Progenitor cell of endocrine pancreas (in vitro differentiated cells): ENCODE results near the gene SPTLC1. TPM values are rescaled to one million over a fixed set of nuclear protein-coding genes. Genes with fewer than 3 reads are reported as not detected.
A peak's percentile ranks its signal among the peaks of the same experiment; 100 is the strongest.
"Not testable (repeated sequence)": the region's sequence is repeated elsewhere in the genome, so short reads cannot be mapped to it uniquely, and the experiment has no call there.

Experiments used
- DNase-seq: peaks from one replicate; pipeline ENCODE4 v3.0.0; 2021; ENCODE audit warnings: low spot score; ENCODE audit not compliant: unreplicated experiment
- H3K27ac Mint-ChIP-seq: 2 replicates; pipeline ENCODE4 v1.8.0; 2021; ENCODE audit warnings: mild to moderate bottlenecking, moderate library complexity, mixed read lengths
- H3K27me3 Mint-ChIP-seq: 2 replicates; pipeline ENCODE4 v1.8.0; 2021; ENCODE audit warnings: mixed read lengths
- H3K36me3 Mint-ChIP-seq: 2 replicates; pipeline ENCODE4 v1.8.0; 2022; ENCODE audit warnings: mixed read lengths; ENCODE audit not compliant: insufficient read depth
- H3K4me1 Mint-ChIP-seq: 2 replicates; pipeline ENCODE4 v1.8.0; 2021; ENCODE audit warnings: low read depth, mixed read lengths
- H3K4me3 Mint-ChIP-seq: 2 replicates; pipeline ENCODE4 v1.8.0; 2021; ENCODE audit warnings: low read depth, mild to moderate bottlenecking, moderate library complexity, mixed read lengths
- H3K9me3 Mint-ChIP-seq: 2 replicates; pipeline ENCODE4 v1.8.0; 2021; ENCODE audit warnings: low read depth, mixed read lengths
- CTCF ChIP-seq: fragments of 200-600 bp; sonication (generic); IDR thresholded peaks from one replicate; pipeline ENCODE4 v1.5.0; 2021; ENCODE audit warnings: antibody characterized with exemption, mild to moderate bottlenecking; ENCODE audit not compliant: unreplicated experiment
- total RNA-seq: library from RNA; stranded (reverse); gene quantifications from 2 replicates; pipeline ENCODE4 v1.2.1, GENCODE V29; 2021

Gene SPTLC1
- total RNA-seq, 1 donor from 2014 or later, result 68.8 TPM

- Mint-ChIP-seq H3K36me3 (no peaks in the 10 kb centered on the region), H3K4me3 (no peak overlapping the region), H3K9me3 (no peaks in the 10 kb centered on the region), H3K27ac (no peak overlapping the region), H3K4me1 (peaks cover 11% of the 10 kb centered on the region), H3K27me3 (peaks cover 18% of the 10 kb centered on the region)
- TF ChIP-seq CTCF, result no peak
- DNase-seq, result no peak
Observed at GRCh38 chr9:92147852-92148180, 32.6 kb upstream of the SPTLC1 start.

- H3K27ac Mint-ChIP-seq, result peak overlapping the region; percentile 85
- H3K4me1 Mint-ChIP-seq, result peaks cover 10% of the 10 kb centered on the region
- H3K27me3 Mint-ChIP-seq, result peaks cover 23% of the 10 kb centered on the region
- no peak for DNase-seq
- TF ChIP-seq CTCF, result no peak
- H3K9me3 Mint-ChIP-seq, result no peaks in the 10 kb centered on the region
- H3K4me3 Mint-ChIP-seq, result peak overlapping the region; percentile 9
- no peaks in the 10 kb centered on the region for H3K36me3 Mint-ChIP-seq
Observed at GRCh38 chr9:92147030-92147851, 32.0 kb upstream of the SPTLC1 start.

GRCh38 chr9:92146610-92147009, 31.4 kb upstream of the SPTLC1 start:
- H3K36me3 Mint-ChIP-seq, result no peaks in the 10 kb centered on the region
- no peak overlapping the region for H3K27ac Mint-ChIP-seq
- H3K4me3 Mint-ChIP-seq, result no peak overlapping the region
- DNase-seq, result no peak
- H3K4me1 Mint-ChIP-seq, result peaks cover 7% of the 10 kb centered on the region
- peaks cover 30% of the 10 kb centered on the region for H3K27me3 Mint-ChIP-seq
- no peaks in the 10 kb centered on the region for H3K9me3 Mint-ChIP-seq
- no peak for TF ChIP-seq CTCF

GRCh38 chr9:92145784-92146183, 30.6 kb upstream of the SPTLC1 start:
- not testable (repeated sequence) for DNase-seq, H3K27ac Mint-ChIP-seq, H3K4me1 Mint-ChIP-seq, H3K36me3 Mint-ChIP-seq, H3K9me3 Mint-ChIP-seq, H3K4me3 Mint-ChIP-seq
- peaks cover 36% of the 10 kb centered on the region for H3K27me3 Mint-ChIP-seq

- no peak for DNase-seq
- H3K36me3 Mint-ChIP-seq, result no peaks in the 10 kb centered on the region
- H3K4me3 Mint-ChIP-seq, result no peak overlapping the region
- peaks cover 8% of the 10 kb centered on the region for H3K4me1 Mint-ChIP-seq
- H3K27me3 Mint-ChIP-seq, result peaks cover 46% of the 10 kb centered on the region
- H3K27ac Mint-ChIP-seq, result no peak overlapping the region
- TF ChIP-seq CTCF, result no peak
- no peaks in the 10 kb centered on the region for H3K9me3 Mint-ChIP-seq
Observed at GRCh38 chr9:92142329-92142728, 27.1 kb upstream of the SPTLC1 start.
